GM20000 (cell line): ENCODE data around the gene APC2.

Experiments
- DNase-seq: peaks from one replicate; pipeline ENCODE4 v3.0.0; 2012; ENCODE audit warnings: low spot score
- CTCF ChIP-seq: IDR thresholded peaks from 2 replicates; pipeline ENCODE4 v1.5.1; 2012; ENCODE audit warnings: mild to moderate bottlenecking, control low read depth; ENCODE audit errors: extremely low read depth, missing control alignments

Gene APC2

DNA sequence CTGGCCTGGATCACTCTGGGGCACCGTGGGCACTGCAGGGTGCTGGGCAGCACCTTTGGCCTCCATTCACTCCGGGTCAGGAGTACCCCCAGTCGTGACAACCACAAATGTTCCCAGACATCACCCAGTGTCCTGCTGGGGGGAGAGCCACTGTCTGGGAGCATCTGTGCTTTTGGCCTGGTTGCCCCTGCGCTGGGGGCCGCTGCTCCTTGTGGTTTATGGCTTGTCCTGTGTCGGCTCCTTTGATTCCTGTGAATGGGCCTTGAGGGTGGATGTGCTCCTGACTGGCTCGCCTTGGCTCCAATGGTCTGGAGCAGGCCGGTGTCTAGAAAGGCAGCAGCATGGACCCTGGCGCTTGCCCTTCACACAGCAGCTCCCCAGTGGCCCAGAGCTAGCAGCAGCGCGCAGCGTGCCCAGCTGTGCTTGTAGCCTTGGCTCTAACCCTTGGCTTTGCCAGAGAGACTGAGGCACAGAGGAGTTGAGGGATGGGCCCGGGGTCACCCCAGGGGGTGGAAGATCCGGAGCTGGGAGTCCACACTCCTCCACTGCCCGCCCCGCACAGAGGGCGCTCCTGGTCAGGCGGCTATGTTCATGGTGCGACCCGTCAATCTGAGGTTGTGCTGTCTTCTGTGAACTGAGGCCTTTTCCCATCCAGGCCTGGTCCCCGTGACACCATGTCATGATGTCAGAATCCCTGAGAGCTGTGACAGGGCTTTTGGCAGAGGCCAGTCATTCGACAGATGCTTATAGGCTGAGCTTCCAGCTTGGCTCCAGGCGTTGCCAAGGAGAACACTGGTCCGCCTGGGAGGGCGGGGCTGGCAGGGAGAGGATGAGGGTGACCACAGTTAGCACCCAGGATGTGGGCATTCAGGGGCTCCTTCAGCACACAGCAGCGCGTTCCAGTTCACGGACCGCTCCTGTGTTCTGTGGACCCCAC, 38.4 kb upstream of the APC2 start:
- no peak for DNase-seq
- TF ChIP-seq CTCF: no peak

DNA sequence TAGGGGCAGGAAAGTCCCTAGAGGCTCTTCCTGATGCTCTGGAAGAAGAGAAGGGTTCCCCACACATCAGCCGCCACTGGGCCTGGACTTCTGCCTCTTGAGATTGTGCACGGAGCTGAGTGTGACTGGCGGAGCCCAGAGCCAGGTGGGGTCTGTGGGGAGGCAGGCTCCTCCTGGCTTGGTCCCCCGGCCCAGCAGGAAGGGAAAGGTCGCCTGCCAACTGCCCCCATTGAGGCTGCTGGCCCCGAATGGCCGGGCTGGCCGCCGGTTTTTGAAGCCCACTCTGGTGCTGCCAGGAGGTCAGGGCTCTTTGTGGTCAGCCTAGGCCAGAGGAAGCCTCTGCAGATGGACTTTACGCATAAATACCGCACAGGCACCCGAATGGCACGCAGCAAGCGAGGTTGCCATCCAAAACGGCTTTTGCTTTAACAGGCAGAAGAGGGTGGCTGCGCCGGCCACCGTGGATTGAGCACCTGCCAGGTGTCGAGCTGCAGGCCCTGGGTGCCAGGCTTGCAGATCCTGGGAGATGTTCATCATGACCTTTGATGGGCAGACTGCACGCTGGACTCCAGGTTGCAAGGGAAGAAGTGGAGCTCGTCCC, 37.5 kb upstream of the APC2 start:
- TF ChIP-seq CTCF: no peak
- DNase-seq: no peak

- TF ChIP-seq CTCF: no peak
- DNase-seq: no peak
Measured at GRCh38 chr19:1412995-1413800, 36.7 kb upstream of the APC2 start.

GRCh38 chr19:1416014-1416841, 33.7 kb upstream of the APC2 start:
- TF ChIP-seq CTCF: no peak
- no peak for DNase-seq

DNA sequence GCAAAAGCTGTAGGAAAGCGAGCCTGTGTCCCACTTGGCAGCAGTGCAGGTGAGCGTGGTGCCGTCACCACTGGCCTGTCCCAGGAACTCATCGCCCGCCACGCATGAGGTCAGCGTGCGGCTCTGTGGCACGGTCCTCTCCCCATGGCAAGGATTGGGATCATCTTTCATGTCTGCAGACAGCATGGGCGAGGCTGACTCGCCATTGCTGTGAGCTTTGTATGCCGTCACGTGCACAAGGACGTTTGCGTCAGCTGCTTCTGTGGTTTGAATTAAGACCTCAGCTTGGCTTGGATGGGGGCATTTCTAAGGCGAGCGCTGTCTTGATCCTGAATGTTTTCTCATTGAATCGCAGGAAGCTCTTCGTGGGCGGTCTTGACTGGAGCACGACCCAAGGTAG, 32.8 kb upstream of the APC2 start:
- no peak for TF ChIP-seq CTCF
- no peak for DNase-seq

DNA sequence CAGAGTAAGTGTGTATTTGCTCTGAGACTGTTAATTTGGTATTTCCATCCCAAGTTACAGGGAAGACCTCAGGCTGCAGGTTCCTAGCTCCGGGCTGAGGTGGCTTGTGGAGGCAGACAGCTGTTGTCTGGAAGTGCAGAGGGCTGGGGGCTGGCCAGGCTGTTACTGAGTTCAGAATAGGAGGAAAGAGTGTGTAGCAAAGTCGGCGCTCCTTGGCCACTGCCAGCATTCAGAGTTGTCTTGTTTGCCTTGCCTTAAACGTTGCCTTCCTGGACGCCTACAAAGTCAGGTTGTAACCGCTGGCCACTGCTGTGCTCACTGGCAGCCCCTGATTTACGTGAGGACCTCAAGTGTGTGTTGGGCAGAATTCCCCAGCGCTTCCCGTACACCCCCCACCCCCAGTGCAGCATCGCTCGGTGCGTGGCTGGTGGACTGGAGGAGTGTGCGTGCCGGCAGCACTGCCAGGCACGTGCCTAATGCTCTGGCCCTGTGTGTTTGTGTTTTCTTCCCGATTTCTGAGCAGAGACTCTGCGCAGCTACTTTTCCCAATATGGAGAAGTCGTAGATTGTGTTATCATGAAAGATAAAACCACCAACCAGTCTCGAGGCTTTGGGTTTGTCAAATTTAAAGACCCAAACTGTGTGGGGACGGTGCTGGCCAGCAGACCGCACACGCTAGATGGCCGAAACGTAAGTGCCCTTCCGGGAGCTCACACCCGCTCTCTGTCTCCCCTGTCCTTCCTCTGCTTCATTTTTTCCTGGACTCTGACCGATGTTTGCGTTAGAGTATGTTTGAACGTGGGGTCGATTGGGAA, 32.0 kb upstream of the APC2 start:
- no peak for DNase-seq
- TF ChIP-seq CTCF: no peak
